SHP77 (cell line): ENCODE results near the gene CFAP92.
"Not testable (repeated sequence)": the region's sequence is repeated elsewhere in the genome, so short reads cannot be mapped to it uniquely, and the experiment has no call there.

Experiments
- DNase-seq, 2 experiments: peaks; one replicate each; lab custom pipeline; 2025; lab: John Stamatoyannopoulos, UW

The CFAP92 gene

DNA sequence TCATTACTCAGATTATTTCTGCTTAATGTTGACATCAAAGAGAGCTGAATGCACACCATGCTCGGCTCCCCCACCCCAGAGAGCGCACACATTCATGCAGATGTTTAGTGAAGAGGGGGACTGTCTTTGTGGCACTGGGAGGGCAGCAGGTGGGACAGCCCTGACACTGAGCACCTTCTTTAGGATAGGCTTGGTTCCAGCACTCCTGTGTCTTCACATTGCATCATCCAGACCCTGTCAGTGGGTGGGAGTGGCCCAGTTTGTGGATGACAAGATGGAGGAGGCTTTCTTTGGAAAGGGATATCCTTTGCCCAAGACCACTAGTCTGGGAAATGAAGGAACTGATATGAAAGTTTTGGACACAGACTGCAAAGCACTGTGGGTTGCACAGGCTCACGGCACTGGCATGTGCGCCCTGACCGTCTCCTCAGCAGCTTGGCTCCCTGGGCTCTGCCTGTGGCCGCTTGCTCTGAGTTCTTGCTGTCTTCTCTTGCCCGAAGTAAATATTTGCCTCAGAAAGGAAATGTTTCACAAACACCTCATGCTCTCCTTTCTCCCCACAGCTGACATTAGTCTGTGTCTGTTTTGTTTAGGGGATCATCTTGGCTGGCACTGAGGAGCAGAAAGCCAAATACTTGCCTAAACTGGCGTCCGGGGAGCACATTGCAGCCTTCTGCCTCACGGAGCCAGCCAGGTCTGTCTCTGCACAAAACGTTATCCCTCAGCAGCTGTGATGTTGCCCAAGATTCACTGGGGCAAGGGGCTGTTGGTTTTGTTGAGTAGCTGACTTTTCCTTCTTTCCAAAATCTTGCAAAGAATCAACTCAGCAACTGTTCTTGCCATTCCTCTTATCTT, 97.8 kb downstream of the CFAP92 start:
- no peak for DNase-seq

DNA sequence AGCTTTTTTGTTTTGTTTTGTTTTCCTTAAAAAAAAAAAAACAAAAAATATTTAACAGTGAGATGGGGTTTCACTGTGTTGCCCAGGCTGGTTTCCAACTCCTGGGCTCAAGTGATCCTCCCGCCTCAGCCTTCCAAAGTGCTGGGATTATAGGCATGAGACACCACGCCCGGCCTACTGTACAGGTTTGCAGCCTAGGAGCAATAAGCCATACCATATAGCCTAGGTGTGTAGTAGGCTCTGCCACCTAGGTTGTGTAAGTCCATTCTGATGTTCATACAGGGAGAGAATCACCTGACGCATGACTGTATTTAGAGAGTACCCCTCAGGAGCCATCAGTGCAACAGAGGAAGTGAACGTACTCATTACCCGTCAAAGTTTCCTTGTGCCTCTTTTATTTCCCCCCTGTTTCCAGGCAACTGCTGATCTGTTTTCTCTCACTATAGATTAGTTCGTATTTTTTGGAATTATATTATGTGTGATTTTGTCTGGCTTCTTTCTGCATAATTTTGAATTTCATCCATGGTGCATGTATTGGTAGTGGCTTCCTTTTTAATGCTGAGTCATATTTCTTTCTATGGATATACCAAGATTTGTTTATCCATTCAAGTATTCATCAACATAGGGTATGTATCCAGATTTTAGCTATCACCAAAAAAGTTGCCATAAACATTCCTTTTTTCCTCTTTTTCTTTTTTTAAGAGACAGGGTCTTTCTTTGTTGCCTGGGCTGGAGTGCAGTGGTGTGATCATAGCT, 104.6 kb downstream of the CFAP92 start:
- no peak for DNase-seq

DNA sequence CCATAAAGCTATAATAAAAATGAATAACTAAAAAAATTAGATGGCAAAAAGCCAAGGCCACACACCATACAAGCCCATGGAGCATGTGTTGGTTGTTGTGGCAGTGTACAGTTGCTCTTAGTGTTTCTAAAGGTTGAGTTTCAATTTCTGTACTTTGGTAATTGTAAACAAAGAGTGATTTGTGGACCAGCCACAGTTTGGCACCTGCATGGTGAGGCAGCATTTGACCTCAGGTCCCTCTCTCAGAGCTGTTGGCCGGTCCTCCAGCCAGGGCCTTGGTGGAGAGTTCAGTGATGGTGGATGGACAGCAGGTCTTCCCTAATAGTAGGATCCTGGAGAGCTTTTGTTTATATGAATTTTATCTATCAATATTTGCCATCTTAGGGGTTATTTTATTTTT, 108.9 kb downstream of the CFAP92 start:
- DNase-seq: no peak

- no peak for DNase-seq
Measured at GRCh38 chr3:128882719-128883118, 111.2 kb downstream of the CFAP92 start.

GRCh38 chr3:128881576-128881975, 112.3 kb downstream of the CFAP92 start:
- DNase-seq: no peak

- DNase-seq: not testable (repeated sequence)
Measured at GRCh38 chr3:128880455-128880854, 113.4 kb downstream of the CFAP92 start.

GRCh38 chr3:128879991-128880390, 113.9 kb downstream of the CFAP92 start:
- no peak for DNase-seq

GRCh38 chr3:128879125-128879969, 114.5 kb downstream of the CFAP92 start, which contains the start of gene ACAD9:
ACAD9 (plus strand) TSS chr3:128879620; CDS start chr3:128879692, 72 bp downstream.
- peak; percentile 94 for DNase-seq

DNA sequence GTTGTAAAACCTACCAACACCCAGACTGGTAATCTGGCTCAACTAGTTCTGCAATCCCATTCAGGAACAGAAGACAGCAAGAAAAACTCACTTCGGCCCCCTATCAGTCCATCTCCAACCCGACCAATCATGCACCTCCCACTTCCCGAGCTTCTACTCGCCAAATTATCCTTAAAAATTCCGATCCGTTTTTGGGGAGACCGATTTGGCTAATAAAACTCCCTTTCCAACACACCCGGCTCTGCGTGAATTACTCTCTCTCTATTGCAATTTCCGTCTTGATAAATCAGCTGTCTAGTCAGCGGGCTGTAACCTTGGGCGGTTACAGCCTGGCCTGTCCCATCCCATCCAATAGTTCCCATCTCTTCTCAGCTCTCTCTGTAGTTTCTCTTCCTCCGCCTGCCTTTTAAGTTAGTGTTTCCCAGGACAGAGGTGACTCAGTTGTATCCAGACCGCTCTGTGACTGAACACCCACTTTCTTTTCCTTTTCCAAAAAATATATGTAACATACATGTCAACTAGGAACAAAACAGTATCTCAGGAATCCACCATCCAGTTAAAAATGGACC, 115.2 kb downstream of the CFAP92 start:
- no peak for DNase-seq

DNA sequence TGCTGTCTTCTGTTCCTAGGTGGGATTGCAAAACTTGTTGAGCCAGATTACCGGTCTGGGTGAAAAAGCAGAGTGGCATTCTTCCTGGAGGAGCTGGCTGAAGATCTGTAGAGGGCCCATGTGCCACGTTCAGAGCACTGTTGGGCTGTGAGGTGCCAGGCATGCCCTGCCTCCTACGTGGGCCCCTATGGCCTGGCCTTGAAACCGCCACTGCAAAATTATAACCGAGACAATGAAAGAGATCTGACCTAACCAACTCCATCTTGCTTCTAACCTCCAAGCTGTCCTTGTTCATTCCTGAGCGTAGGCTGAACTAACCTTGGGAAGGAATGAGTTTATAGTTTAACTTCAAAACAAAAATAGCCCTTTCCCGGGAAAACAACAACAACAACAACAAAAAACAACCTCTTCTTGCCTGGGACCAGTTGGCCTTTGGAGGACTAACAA, 115.8 kb downstream of the CFAP92 start:
- DNase-seq: no peak

DNA sequence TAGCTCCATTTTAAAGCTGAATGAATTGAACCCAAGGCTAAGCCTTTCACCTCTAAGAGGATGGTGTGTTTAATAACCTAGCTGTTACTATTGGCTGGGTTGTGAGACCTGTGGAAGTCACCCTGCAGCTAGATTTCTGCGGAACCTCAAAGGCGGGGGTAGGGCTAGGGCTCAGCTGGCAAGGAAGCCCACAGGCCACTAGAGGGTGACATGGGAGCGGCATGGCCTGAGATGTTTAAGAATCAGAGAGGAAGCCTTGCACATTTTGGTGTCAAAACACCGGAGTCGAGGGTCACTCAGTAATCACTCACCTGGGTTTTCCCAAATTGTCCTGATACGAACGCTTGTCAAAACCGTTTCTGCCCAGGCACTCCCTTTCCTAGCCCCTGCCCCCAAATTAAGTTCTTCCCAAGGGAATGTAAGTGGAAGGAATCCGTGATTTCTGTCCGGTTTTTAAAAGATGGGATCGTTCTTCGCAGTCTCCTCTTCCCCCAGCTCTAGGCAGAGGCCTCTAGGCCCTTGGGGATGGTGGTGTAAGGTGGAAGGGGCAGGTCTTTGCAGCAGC, 118.2 kb downstream of the CFAP92 start:
- DNase-seq: peak; percentile 38 to 62

GRCh38 chr3:128874481-128875180, 119.2 kb downstream of the CFAP92 start:
- DNase-seq: no peak

- DNase-seq: no peak
Measured at GRCh38 chr3:128873244-128874022, 120.4 kb downstream of the CFAP92 start.

GRCh38 chr3:128872744-128873143, 121.1 kb downstream of the CFAP92 start:
- no peak for DNase-seq

DNA sequence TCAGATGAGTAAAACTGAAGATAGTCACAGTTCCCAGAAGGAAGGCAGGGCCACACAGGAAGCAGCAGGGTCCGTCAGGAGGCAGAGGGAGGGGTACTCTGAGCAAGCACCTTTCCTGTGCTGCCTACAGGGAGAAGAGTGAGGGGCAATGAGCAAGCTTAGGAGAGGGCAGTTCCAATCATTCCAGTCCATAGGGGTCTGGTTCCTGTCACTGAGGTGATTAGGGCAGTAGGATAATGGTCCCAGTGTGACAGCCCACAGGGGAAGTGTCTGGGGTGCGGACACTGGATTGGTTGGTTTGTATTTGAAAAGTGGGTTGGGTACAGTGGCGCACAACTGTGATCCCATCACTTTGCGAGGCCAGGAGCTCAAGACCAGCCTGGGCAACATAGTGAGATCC, 121.6 kb downstream of the CFAP92 start:
- no peak for DNase-seq

DNA sequence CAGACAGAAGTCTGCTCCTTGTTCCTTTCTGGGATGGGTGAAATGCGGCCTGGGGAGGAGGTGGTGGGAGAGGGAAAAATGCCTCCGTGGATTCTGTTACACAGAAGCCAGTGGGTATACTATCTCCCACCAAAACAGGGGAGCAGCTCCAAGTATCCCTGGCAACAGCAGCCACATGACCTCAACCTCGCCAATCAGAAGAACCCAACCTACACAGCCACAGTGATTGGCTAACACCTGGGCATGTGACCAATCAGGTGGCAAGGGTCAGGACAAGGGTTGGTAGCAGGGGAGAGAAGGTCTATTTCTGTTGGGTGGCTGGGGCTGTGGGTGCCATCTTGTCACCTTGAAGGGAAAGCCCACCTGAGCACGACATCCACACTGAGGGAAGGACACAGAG, 123.5 kb downstream of the CFAP92 start:
- no peak for DNase-seq

- no peak for DNase-seq
Measured at GRCh38 chr3:128867200-128868125, 126.4 kb downstream of the CFAP92 start.

- DNase-seq: not testable (repeated sequence)
Measured at GRCh38 chr3:128864849-128865804, 128.7 kb downstream of the CFAP92 start.
